ENCODE measurements around the gene TMEM158. TPM values are rescaled to one million over a fixed set of nuclear protein-coding genes. Genes with fewer than 3 reads are reported as not detected.

TMEM158 gene
- not detected in 2 replicates for total RNA-seq (2013; cell fraction: nucleolus; rRNA removed)
- total RNA-seq (2014; rRNA removed) = not detected in 2 replicates
- not detected in 2 replicates for total RNA-seq (2014; rRNA removed; fragmentation: Illumina TruSeq; extraction: Trizol)
- total RNA-seq (2021) = not detected in 2 replicates
- polyA plus RNA-seq (2011; ENCODE audit: low read depth) = not detected
- polyA plus RNA-seq (2011; rRNA removed) = not detected in 2 replicates
- 0.03 TPM in 1 of 2 replicates, not detected in the other for polyA plus RNA-seq (2011; cell fraction: cytosol; rRNA removed)
- polyA plus RNA-seq (2011; cell fraction: nucleus; rRNA removed) = 0.06 TPM in 1 of 2 replicates, not detected in the other
- polyA plus RNA-seq (2012) = not detected in 2 replicates
- polyA plus RNA-seq (2014; fragmentation: Illumina TruSeq; extraction: Trizol) = not detected in 2 replicates
- not detected for polyA plus RNA-seq (2014; fragmentation: Nextera tagmentation; extraction: Ambion mirVana)
- not detected in 2 replicates for polyA plus RNA-seq (2014; rRNA removed)
- polyA plus RNA-seq (2016; fragmentation: Nextera tagmentation; extraction: Ambion mirVana) = not detected
- not detected in 2 replicates for polyA minus RNA-seq (2011; rRNA and poly(A)+ RNA removed)
- not detected in 2 replicates for polyA minus RNA-seq (2011; cell fraction: cytosol; rRNA and poly(A)+ RNA removed)
- not detected in 2 replicates for polyA minus RNA-seq (2011; cell fraction: nucleus; rRNA and poly(A)+ RNA removed)
- not detected for Bru-seq, nascent RNA
- BruChase-seq, experiment 1, labeled RNA remaining after a 6-hour chase = percentile 21 among the genes with signal in this experiment
- percentile 20 among the genes with signal in this experiment for BruChase-seq, experiment 2, labeled RNA remaining after a 2-hour chase
- long read RNA-seq, experiment 1 = 0 reads
- long read RNA-seq, experiment 2 = 0 reads

DNA sequence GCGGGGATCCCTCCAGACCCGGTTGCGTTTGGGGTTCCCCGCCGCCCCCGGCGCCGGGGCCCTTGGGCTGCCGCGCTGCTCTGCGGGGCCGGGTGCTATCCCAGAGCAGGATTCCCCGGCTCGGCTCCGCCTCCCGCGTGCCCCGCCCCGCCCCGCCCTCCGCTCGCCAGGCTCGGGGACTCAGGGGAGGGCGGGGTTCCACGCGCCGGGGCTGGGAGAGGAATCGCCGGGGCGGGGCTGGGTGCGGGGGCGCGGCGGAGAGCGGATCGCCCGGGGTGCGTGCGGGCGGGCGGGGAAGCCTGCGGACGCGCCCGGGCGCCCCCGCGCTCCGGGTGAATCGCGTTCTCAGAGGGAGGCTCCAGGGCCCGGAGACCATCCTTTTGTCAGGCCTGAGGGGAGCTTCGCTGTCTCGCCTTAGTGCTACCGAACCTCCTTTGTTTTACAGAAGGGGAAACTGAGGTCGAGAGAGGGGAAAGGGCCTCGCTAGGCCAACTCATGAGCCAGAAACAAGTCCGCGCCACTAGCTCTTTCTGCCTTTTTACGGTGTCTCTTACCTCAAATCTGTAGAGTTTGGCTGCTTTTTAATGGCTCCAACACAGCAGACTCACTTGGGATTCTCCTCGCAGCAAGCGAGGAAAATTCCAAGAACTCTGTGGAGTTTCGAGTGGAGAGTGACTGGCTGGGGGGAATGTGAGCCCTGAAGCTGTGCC is at the start of gene TMEM158:
Gene TMEM158, minus strand, starts transcription at position 82 of the 710 bp plus-strand sequence. CDS start 260 bp downstream, outside the sequence.
- no peaks in the 10 kb centered on the region for H3K4me1 ChIP-seq (ENCODE audit: control insufficient read depth, insufficient read depth, low read length)
- POLR2A ChIA-PET = no interaction called here
- RAD21 ChIA-PET (ENCODE audit: unreplicated experiment) = interaction anchor here (1.4 kb wide), 1 partner anchor 184 kb away, joined by 4 read pairs; no protein-coding TSS in a partner anchor
- SMC1A ChIA-PET (ENCODE audit: uncharacterized antibody, unreplicated experiment) = interaction anchor here (1.0 kb wide), 1 partner anchor 163 kb away, joined by 3 read pairs; no protein-coding TSS in a partner anchor
- peaks cover 3 to 15% of the 10 kb centered on the region in 2 experiments for H3K27me3 ChIP-seq (replicated peaks in 1 of 2; ENCODE audit: control insufficient read depth in 2 of 2, insufficient read depth in 2 of 2, low read length in 1 of 2)
- CTCF ChIA-PET = interaction anchor here (1.6 to 3.1 kb wide), 2 partner anchors 183 to 185 kb away, joined by 4 to 16 read pairs; no protein-coding TSS in a partner anchor
- H3K4me2 ChIP-seq (ENCODE audit: control insufficient read depth, insufficient read depth) = peak within 1 kb of the TSS; percentile 74
- no peak for TF ChIP-seq KAT2A (conservative IDR thresholded peaks at IDR 0.05; ENCODE audit: control insufficient read depth, low read depth, low read length)
- peak in 1 of 2 experiments; percentile 44; a peak in 1 of 4 replicates for TF ChIP-seq BHLHE40 (IDR thresholded peaks at IDR 0.05; ENCODE audit: borderline replicate concordance in 1 of 2, low read depth in 2 of 2, low read length in 1 of 2)
- 0 out of 2 replicates have a peak, but pooled peaks have one; percentile 33 for TF ChIP-seq IKZF1 (conservative IDR thresholded peaks at IDR 0.05)
- intact Hi-C loops (cut with micrococcal nuclease; ENCODE audit: unreplicated experiment) (no loop called here), in situ Hi-C loops (cut with MboI) (loop anchor here (10.0 kb wide), 1 partner anchor 438 kb away; no protein-coding TSS in a partner anchor)
- H3K79me2 ChIP-seq (ENCODE audit: control insufficient read depth, insufficient read depth, low read length) = no peaks in the 10 kb centered on the region
- peak; percentile 92 for ATAC-seq
- no peak within 1 kb of the TSS for H2AFZ ChIP-seq (ENCODE audit: control insufficient read depth, low read depth, low read length)
- whole genome bisulfite sequencing (ENCODE audit: insufficient coverage, insufficient replicate concordance, low lambda C conversion rate, missing lambda C conversion rate) = 7% methylated on average over 30 of the region's 63 CpGs
- peak within 1 kb of the TSS; percentile 32; the same call in 1 of the 2 replicates for H3K4me3 ChIP-seq
- H4K20me1 ChIP-seq (ENCODE audit: control insufficient read depth, insufficient read depth) = no peaks in the 10 kb centered on the region
- H3K27ac ChIP-seq (ENCODE audit: control insufficient read depth, insufficient read depth) = no peak within 1 kb of the TSS
- H3K9ac ChIP-seq (ENCODE audit: control insufficient read depth, insufficient read depth, low read length) = no peak within 1 kb of the TSS
- DNase-seq (ENCODE audit: low read depth, low spot score) = no peak
- H3K9me3 ChIP-seq (replicated peaks; ENCODE audit: control insufficient read depth, insufficient read depth, low read length) = no peaks in the 10 kb centered on the region
- H3K36me3 ChIP-seq (ENCODE audit: control insufficient read depth in 2 of 2, insufficient read depth in 2 of 2, low read length in 1 of 2) = no peaks in the 10 kb centered on the region
- FAIRE-seq = no peak
- BruUV-seq (replicated peaks) = no TSS peak

Measured in GM12878 (cell line).